Measurements from ENCODE around the gene JMJD1C. TPM values are rescaled to one million over a fixed set of nuclear protein-coding genes. Genes with fewer than 3 reads are reported as not detected.

Gene JMJD1C
- total and polyA plus RNA-seq, 4 donors: 21.9 to 108 (median 68.4) TPM

DNA sequence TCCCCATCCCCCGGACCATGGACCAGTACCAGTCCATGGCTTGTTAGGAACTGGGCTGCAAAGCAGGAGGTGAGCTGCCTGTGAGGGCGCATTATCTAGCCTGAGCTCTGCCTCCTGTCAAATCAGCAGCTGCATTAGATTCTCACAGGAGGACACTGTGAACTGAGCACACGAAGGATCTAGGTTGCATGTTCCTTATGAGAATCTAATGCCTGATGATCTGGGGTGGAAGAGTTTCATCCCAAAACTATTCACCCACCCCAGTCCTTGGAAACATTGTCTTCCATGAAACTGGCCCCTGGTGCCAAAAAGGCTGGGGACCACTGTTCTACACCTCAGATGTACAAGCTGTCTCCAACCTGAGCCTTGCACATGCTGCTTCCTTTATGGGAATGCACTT, 24.1 kb upstream of the JMJD1C start:
- Histone ChIP-seq H3K4me1 (ENCODE audit: control insufficient read depth in 1 of 2, insufficient read depth in 2 of 2, low read length in 2 of 2) (peaks cover 0 to 4% of the 10 kb centered on the region in 2 donors), H3K9me3 (ENCODE audit: control insufficient read depth, low read length) (no peaks in the 10 kb centered on the region), H3K4me3 (ENCODE audit: low read length in 2 of 2) (no peak overlapping the region), H3K27me3 (ENCODE audit: control insufficient read depth in 1 of 2, insufficient read depth in 2 of 2, low read length in 1 of 2) (no peaks in the 10 kb centered on the region), H3K27ac (ENCODE audit: low read depth in 1 of 2, low read length in 2 of 2) (no peak overlapping the region), H3K36me3 (ENCODE audit: control insufficient read depth in 1 of 2, insufficient read depth in 2 of 2, low read length in 1 of 2) (no peaks in the 10 kb centered on the region)
- DNase-seq (no peak), ATAC-seq (ENCODE audit: low FRiP score) (no peak)
- intact Hi-C loops (cut with DNase I): no loop called here
- 98% methylated on average over 3 of the region's 3 CpGs for WGBS, 2 donors

DNA sequence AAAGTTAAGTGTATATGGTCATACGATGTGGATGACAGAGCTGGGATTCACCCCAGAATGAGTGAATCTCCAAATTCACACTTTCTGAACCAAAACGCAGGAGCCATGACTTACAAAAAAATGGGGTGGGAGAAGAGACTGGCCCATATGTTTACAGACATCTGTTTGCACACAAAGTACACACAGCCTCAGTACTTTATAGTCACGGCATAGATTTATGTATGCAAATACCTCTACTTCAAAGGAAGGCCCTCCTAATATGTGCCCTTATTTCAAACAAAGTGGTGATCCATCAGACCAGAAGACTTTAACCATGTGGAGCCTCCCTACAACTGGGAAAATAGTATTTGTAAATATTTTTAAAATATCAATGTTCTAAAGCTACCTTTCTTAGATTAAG, 22.2 kb upstream of the JMJD1C start:
- no peak overlapping the region for H3K4me3 ChIP-seq (ENCODE audit: low read length in 2 of 2)
- no peaks in the 10 kb centered on the region for H3K27me3 ChIP-seq (ENCODE audit: control insufficient read depth in 1 of 2, insufficient read depth in 2 of 2, low read length in 1 of 2)
- no peak overlapping the region for H3K27ac ChIP-seq (ENCODE audit: low read depth in 1 of 2, low read length in 2 of 2)
- no peaks in the 10 kb centered on the region for H3K36me3 ChIP-seq (ENCODE audit: control insufficient read depth in 1 of 2, insufficient read depth in 2 of 2, low read length in 1 of 2)
- ATAC-seq (ENCODE audit: low FRiP score) (no peak), DNase-seq (no peak)
- WGBS, 2 donors: 78 to 91% methylated on average over 3 of the region's 3 CpGs
- H3K4me1 ChIP-seq (ENCODE audit: control insufficient read depth in 1 of 2, insufficient read depth in 2 of 2, low read length in 2 of 2): peaks cover 0 to 4% of the 10 kb centered on the region in 2 donors
- intact Hi-C loops (cut with DNase I): no loop called here
- no peaks in the 10 kb centered on the region for H3K9me3 ChIP-seq (ENCODE audit: control insufficient read depth, low read length)

DNA sequence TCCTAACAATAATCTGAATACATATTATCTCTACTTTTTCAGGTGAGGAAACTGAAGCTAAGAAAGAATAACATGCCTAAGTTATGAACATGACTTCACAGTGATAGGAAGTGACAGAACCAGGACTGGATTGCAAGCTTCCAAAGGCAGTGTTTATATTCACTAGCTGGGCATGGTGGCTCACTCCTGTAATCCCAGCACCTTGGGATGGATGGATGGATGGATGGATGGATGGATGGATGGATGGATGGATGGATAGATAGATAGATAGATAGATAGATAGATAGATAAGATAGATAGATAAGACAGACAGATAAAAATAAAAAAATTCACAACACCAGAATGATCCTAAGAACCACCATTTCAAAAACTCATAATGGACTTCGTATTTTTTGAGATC, 18.2 kb upstream of the JMJD1C start:
- intact Hi-C loops (cut with DNase I): no loop called here
- Histone ChIP-seq H3K27me3 (ENCODE audit: control insufficient read depth in 1 of 2, insufficient read depth in 2 of 2, low read length in 1 of 2) (no peaks in the 10 kb centered on the region), H3K36me3 (ENCODE audit: control insufficient read depth in 1 of 2, insufficient read depth in 2 of 2, low read length in 1 of 2) (no peaks in the 10 kb centered on the region), H3K4me1 (ENCODE audit: control insufficient read depth in 1 of 2, insufficient read depth in 2 of 2, low read length in 2 of 2) (peaks cover 0 to 2% of the 10 kb centered on the region in 2 donors), H3K4me3 (ENCODE audit: low read length in 2 of 2) (no peak overlapping the region), H3K27ac (ENCODE audit: low read depth in 1 of 2, low read length in 2 of 2) (no peak overlapping the region), H3K9me3 (ENCODE audit: control insufficient read depth, low read length) (no peaks in the 10 kb centered on the region)
- DNase-seq: no peak
- no peak for ATAC-seq (ENCODE audit: low FRiP score)
- WGBS, 2 donors: 94 to 100% methylated on average over 1 of the region's 1 CpG

DNA sequence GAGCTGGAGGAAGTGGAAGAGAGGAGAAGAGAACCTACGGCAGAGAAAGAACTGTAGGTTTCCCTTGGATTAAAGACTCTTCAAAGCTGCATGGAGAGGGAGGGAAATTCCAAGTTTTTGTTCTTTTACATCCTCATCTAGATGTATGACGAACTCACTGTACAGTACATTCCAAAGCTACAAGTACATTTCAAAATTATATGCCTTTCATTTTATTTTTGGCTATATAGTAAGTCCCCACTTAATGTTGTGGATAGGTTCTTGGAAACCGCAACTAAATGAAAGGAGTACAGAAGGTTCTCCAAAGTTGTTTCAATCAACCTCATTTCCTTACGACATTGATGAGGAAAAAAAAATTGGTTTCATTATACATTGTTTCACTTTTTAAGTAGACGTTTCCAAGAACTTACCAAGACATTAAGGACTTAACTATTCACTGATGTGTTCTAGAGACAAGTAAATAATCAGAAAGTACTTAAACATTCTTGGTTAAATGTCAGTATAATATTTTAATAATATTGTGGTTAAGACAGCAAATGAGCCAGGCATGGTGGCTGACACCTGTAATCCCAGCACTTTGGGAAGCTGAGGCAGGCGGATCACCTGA, 16.1 kb upstream of the JMJD1C start:
- no peak overlapping the region for H3K27ac ChIP-seq (ENCODE audit: low read depth in 1 of 2, low read length in 2 of 2)

DNA sequence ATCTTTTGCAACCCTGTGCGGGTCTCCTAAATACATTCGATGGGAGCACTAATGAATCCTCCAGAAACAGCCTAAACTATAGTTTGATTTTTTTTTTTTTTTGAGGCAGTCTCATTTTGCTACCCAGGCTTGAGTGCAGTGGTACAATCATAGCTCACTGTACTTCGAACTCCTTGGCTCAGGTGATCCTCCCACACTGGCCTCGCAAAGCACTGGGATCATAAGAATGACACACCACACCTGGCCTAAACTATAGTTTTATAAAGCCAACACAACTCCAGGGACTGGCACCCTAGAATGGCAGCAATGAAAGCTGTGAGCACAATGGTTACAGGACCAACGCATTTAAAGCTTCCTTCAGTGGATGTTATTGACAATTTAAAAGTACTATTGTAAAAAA, 14.5 kb upstream of the JMJD1C start:
- no peaks in the 10 kb centered on the region for H3K27me3 ChIP-seq (ENCODE audit: control insufficient read depth in 1 of 2, insufficient read depth in 2 of 2, low read length in 1 of 2)
- H3K27ac ChIP-seq (ENCODE audit: low read depth in 1 of 2, low read length in 2 of 2): no peak overlapping the region
- H3K36me3 ChIP-seq (ENCODE audit: control insufficient read depth in 1 of 2, insufficient read depth in 2 of 2, low read length in 1 of 2): no peaks in the 10 kb centered on the region
- intact Hi-C loops (cut with DNase I): no loop called here
- H3K4me3 ChIP-seq (ENCODE audit: low read length in 2 of 2): no peak overlapping the region
- no peaks in the 10 kb centered on the region for H3K9me3 ChIP-seq (ENCODE audit: control insufficient read depth, low read length)
- WGBS, 2 donors: 95 to 97% methylated on average over 5 of the region's 5 CpGs
- H3K4me1 ChIP-seq (ENCODE audit: control insufficient read depth in 1 of 2, insufficient read depth in 2 of 2, low read length in 2 of 2): no peaks in the 10 kb centered on the region
- DNase-seq (no peak), ATAC-seq (ENCODE audit: low FRiP score) (no peak)

More for the DNA sequence above, 16.1 kb upstream of the JMJD1C start:
- intact Hi-C loops (cut with DNase I): no loop called here
- DNase-seq: no peak
- Histone ChIP-seq H3K36me3 (ENCODE audit: control insufficient read depth in 1 of 2, insufficient read depth in 2 of 2, low read length in 1 of 2) (no peaks in the 10 kb centered on the region), H3K4me1 (ENCODE audit: control insufficient read depth in 1 of 2, insufficient read depth in 2 of 2, low read length in 2 of 2) (peaks cover 0 to 2% of the 10 kb centered on the region in 2 donors), H3K27me3 (ENCODE audit: control insufficient read depth in 1 of 2, insufficient read depth in 2 of 2, low read length in 1 of 2) (no peaks in the 10 kb centered on the region), H3K9me3 (ENCODE audit: control insufficient read depth, low read length) (no peaks in the 10 kb centered on the region), H3K4me3 (ENCODE audit: low read length in 2 of 2) (no peak overlapping the region)
- 71 to 72% methylated on average over 6 of the region's 6 CpGs for WGBS, 2 donors
- ATAC-seq (ENCODE audit: low FRiP score): no peak

DNA sequence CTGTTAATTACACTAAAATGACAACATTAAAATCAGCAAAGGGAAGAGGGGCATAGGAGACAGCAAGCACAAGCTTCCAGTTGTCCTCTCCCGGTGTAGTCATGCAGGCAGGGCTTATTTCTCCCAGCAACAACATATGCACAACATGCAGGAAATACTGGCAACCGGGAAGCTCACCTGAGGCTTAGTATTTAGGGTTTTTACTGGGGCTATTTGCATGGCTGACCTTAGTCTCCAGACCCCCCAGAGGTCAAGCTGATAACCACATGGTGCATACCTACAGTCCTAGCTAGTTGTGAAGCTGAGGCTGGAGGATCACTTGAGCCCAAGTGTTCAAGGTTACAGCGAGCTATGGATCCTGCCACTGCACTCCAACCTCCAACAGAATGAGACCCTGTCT, 12.8 kb upstream of the JMJD1C start:
- no peak overlapping the region for H3K4me3 ChIP-seq (ENCODE audit: low read length in 2 of 2)
- H3K36me3 ChIP-seq (ENCODE audit: control insufficient read depth in 1 of 2, insufficient read depth in 2 of 2, low read length in 1 of 2): no peaks in the 10 kb centered on the region
- no peak for DNase-seq
- no peaks in the 10 kb centered on the region for H3K27me3 ChIP-seq (ENCODE audit: control insufficient read depth in 1 of 2, insufficient read depth in 2 of 2, low read length in 1 of 2)
- intact Hi-C loops (cut with DNase I): no loop called here
- ATAC-seq (ENCODE audit: low FRiP score): no peak
- H3K4me1 ChIP-seq (ENCODE audit: control insufficient read depth in 1 of 2, insufficient read depth in 2 of 2, low read length in 2 of 2): no peaks in the 10 kb centered on the region
- no peak overlapping the region for H3K27ac ChIP-seq (ENCODE audit: low read depth in 1 of 2, low read length in 2 of 2)
- WGBS, 2 donors: 74 to 77% methylated on average over 3 of the region's 3 CpGs
- H3K9me3 ChIP-seq (ENCODE audit: control insufficient read depth, low read length): no peaks in the 10 kb centered on the region

DNA sequence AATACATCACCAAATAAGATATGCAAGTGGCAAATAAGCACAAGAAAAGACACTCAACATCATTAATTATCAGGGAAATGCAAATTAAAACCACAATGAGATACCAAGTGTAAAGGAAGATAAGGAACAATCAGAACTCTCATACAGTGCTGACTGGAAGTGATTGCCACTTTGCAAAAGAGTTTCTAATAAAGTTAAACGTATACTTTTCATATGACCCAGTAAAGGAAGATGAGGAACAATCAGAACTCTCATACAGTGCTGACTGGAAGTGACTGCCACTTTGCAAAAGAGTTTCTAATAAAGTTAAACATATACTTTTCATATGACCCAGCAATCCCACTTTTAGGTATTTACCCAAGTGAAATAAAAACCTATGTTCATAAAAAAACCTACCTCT, 12.2 kb upstream of the JMJD1C start:
- Histone ChIP-seq H3K27ac (ENCODE audit: low read depth in 1 of 2, low read length in 2 of 2) (no peak overlapping the region), H3K4me3 (ENCODE audit: low read length in 2 of 2) (no peak overlapping the region), H3K9me3 (ENCODE audit: control insufficient read depth, low read length) (no peaks in the 10 kb centered on the region), H3K4me1 (ENCODE audit: control insufficient read depth in 1 of 2, insufficient read depth in 2 of 2, low read length in 2 of 2) (no peaks in the 10 kb centered on the region), H3K27me3 (ENCODE audit: control insufficient read depth in 1 of 2, insufficient read depth in 2 of 2, low read length in 1 of 2) (no peaks in the 10 kb centered on the region), H3K36me3 (ENCODE audit: control insufficient read depth in 1 of 2, insufficient read depth in 2 of 2, low read length in 1 of 2) (no peaks in the 10 kb centered on the region)
- WGBS, 2 donors: 48 to 52% methylated on average over 1 of the region's 1 CpG
- DNase-seq: no peak
- intact Hi-C loops (cut with DNase I): no loop called here
- ATAC-seq (ENCODE audit: low FRiP score): no peak

DNA sequence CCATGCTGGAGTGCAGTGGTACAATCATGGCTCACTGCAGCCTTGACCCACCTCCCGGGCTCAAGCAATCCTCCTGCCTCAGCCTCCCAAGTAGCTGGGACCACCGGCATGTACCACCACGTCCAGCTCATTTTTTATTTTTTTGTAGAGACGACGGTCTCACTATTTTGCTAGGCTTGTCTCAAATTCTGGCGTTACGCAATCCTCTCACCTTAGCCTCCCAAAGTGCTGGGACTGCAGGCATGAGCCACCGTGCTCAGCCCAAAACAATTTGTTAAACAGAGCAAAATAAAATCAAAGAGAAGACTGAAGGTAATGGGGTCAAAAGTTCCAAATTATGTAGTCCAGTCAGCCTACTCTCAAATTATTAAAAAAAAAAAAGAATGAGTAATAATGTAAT, 8.7 kb upstream of the JMJD1C start:
- 95% methylated on average over 8 of the region's 8 CpGs for whole genome bisulfite sequencing, 2 donors
- H3K27me3 ChIP-seq (ENCODE audit: control insufficient read depth in 1 of 2, insufficient read depth in 2 of 2, low read length in 1 of 2): no peaks in the 10 kb centered on the region
- no peaks in the 10 kb centered on the region for H3K36me3 ChIP-seq (ENCODE audit: control insufficient read depth in 1 of 2, insufficient read depth in 2 of 2, low read length in 1 of 2)
- intact Hi-C loops (cut with DNase I): no loop called here
- H3K4me1 ChIP-seq (ENCODE audit: control insufficient read depth in 1 of 2, insufficient read depth in 2 of 2, low read length in 2 of 2): no peaks in the 10 kb centered on the region
- ATAC-seq (ENCODE audit: low FRiP score): no peak
- no peaks in the 10 kb centered on the region for H3K9me3 ChIP-seq (ENCODE audit: control insufficient read depth, low read length)
- H3K27ac ChIP-seq (ENCODE audit: low read depth in 1 of 2, low read length in 2 of 2): no peak overlapping the region
- no peak for DNase-seq
- H3K4me3 ChIP-seq (ENCODE audit: low read length in 2 of 2): no peak overlapping the region

DNA sequence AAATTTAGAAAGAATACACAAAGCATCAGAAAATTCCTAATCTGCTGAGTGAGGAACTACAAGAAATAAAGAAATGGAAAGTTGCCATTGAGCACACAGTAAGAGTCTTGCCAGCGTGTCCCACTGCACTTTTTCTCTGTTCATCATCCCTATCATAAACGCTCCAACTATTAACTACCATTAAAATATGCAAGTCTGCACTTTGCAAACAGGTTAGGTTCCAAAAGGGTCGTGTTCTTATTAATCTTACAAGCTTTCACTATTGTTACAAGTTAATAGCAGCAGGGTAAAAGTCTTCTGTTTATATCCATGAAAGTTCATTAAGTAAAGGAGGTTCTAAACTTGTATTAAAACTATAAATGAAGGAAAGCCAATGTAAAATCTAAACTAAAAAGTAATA, 5.2 kb upstream of the JMJD1C start:
- no peaks in the 10 kb centered on the region for H3K36me3 ChIP-seq (ENCODE audit: control insufficient read depth in 1 of 2, insufficient read depth in 2 of 2, low read length in 1 of 2)
- whole genome bisulfite sequencing, 2 donors: 32 to 34% methylated on average over 3 of the region's 3 CpGs
- ATAC-seq (ENCODE audit: low FRiP score) (no peak), DNase-seq (no peak)
- H3K27ac ChIP-seq (ENCODE audit: low read depth in 1 of 2, low read length in 2 of 2): no peak overlapping the region
- H3K4me1 ChIP-seq (ENCODE audit: control insufficient read depth in 1 of 2, insufficient read depth in 2 of 2, low read length in 2 of 2): no peaks in the 10 kb centered on the region
- no peaks in the 10 kb centered on the region for H3K27me3 ChIP-seq (ENCODE audit: control insufficient read depth in 1 of 2, insufficient read depth in 2 of 2, low read length in 1 of 2)
- H3K9me3 ChIP-seq (ENCODE audit: control insufficient read depth, low read length): no peaks in the 10 kb centered on the region
- intact Hi-C loops (cut with DNase I): no loop called here
- H3K4me3 ChIP-seq (ENCODE audit: low read length in 2 of 2): no peak overlapping the region
